Skin epidermis (tissue), 12 donors: ENCODE measurements around the gene FFAR1.

ENCODE experiments used
- H3K27ac ChIP-seq, 21 experiments: fragments of 200-600 bp; sonication (generic) in 11 of 21; one replicate each; pipeline ENCODE4 v1.5.0; 2020; ENCODE audit warnings: mild to moderate bottlenecking in 3 of 21, inconsistent platforms in 2 of 21, moderate library complexity in 2 of 21
- H3K4me3 ChIP-seq, 7 experiments: fragments of 200-600 bp; sonication (generic) in 2 of 7; one replicate each; pipeline ENCODE4 v1.5.0; 2020; ENCODE audit warnings: inconsistent platforms in 2 of 7, mild to moderate bottlenecking in 2 of 7, moderate library complexity in 1 of 7

FFAR1 gene

DNA sequence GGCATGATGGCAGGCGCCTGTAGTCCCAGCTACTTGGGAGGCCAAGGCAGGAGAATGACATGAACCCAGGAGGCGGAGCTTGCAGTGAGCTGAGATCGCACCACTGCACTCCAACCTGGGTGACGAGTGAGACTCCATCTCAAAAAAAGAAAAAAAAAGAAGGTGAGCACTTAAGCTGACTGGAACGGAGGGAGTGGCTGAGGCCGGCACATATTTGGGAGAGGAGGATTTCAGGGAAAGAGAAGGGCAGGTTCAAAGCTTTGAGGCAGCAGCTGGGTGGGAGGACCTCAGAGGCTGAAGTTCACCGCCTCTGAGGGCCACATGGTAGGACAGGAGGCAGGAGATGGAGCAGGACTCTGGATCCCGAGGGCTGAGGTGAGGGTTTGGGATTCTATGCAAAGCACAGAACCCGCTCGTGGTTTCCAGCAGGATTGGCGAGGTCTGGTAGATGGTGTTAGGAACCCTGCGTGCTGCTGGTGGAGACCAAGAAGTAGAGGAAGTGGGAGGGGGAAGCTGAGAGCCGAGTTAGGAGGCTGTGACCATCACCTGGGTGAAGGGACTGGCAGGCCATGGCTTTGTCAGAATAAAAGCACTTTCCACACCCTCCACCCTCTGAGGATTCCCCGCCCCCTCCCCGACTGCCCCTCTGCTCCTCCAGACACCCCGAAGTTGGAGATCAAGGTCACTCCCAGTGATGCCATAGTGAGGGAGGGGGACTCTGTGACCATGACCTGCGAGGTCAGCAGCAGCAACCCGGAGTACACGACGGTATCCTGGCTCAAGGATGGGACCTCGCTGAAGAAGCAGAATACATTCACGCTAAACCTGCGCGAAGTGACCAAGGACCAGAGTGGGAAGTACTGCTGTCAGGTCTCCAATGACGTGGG lies 10.4 kb upstream of the FFAR1 start:
- H3K4me3 ChIP-seq, result no peak overlapping the region
- H3K27ac ChIP-seq, result no peak overlapping the region

DNA sequence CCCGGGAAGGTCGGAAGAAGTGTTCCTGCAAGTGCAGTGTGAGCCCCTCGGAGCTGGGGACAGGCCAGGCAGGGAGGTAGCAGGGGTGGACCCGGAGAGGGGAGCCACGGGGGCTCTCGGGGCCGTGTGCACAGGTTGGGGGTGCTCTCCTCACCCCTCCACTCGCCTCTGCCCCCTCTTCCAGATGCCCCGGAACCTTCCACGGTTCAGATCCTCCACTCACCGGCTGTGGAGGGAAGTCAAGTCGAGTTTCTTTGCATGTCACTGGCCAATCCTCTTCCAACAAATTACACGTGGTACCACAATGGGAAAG lies 9.8 kb upstream of the FFAR1 start:
- H3K4me3 ChIP-seq, result no peak overlapping the region
- no peak overlapping the region for H3K27ac ChIP-seq

GRCh38 chr19:35340431-35340830 lies 7.3 kb upstream of the FFAR1 start:
- no peak overlapping the region for H3K27ac ChIP-seq

DNA sequence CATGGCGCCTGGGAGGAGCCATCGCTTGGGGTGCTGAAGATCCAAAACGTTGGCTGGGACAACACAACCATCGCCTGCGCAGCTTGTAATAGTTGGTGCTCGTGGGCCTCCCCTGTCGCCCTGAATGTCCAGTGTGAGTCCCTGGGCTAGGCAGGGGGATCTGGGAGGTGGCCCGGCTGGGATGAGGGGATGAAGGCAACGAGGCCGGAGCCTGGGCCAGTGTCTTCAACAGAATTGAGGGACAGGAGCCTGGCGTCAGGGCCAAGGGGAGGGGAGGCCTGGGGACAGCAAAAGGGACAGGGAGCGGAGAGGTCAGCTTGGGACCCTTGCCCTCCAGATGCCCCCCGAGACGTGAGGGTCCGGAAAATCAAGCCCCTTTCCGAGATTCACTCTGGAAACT lies 6.7 kb upstream of the FFAR1 start:
- Histone ChIP-seq H3K27ac (no peak overlapping the region), H3K4me3 (no peak overlapping the region)

More at GRCh38 chr19:35340431-35340830, 7.3 kb upstream of the FFAR1 start:
- H3K4me3 ChIP-seq, result no peak overlapping the region

GRCh38 chr19:35341565-35342225 lies 6.0 kb upstream of the FFAR1 start:
- H3K4me3 ChIP-seq, result no peak overlapping the region

DNA sequence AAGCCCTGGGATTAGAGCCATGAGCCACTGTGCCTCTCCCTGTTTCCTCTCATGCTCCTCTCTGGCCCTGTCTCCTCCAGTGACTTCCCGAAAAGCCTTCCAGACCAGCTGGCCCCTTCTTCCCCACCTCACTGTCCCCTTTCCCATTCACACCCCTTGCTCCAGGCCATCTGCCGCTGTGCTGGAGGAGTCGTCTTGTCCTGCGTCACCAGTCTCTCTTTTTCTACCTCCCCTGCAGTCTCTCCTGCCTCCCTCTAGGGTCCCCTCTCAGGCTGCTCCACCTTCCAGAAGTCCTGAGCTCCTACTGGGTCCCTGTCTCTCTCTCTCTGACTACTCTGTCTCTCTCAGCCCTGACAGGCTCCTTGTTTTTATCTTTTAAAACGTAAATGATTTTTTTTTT lies 5.3 kb upstream of the FFAR1 start:
- H3K27ac ChIP-seq, result no peak overlapping the region
- no peak overlapping the region for H3K4me3 ChIP-seq

More at GRCh38 chr19:35341565-35342225, 6.0 kb upstream of the FFAR1 start:
- H3K27ac ChIP-seq, result no peak overlapping the region

DNA sequence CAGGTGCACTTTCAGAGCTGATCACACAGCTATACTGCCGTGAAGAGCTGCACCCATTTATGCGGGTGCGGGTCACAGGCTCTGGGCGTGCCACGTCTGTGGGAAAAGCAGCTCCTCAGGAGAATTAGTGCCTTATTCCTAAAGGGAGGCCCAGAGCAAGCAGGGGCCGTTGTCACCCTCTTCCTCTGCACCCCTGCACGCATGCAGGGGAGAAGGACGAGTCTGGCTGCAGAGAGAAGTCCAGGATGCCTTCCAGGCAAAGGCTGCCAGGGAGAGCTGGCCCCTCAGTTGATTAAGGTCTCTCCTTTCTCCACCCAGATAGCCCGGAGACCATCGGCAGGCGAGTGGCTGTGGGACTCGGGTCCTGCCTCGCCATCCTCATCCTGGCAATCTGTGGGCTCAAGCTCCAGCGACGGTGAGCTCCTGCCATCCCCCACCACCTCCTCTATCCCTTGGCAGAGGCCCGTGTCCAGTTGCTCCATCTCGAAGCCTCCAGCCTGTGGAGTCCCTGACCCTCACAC lies 3.1 kb upstream of the FFAR1 start:
- no peak overlapping the region for H3K4me3 ChIP-seq
- no peak overlapping the region for H3K27ac ChIP-seq

DNA sequence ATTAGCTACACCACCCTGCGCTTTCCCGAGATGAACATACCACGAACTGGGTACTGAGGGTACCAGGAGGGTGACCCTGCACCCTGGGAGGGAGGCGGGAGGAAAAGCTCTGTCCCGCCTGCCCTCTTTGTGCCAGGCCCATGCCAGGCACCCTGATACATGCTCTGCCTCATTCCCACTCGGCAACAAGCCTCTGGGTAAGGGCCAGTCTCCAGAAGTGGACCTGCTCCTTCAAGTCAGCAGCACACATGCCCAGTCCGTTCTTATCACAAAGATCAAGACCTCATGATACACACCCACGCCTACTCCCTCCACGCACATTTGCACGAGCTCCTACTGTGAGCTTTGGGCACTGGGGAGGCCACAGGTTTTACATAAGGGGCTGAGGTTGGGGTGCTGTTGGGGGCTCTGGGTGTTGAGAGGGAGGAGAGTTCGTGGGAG lies 2.0 kb upstream of the FFAR1 start:
- Histone ChIP-seq H3K27ac (peak overlapping the region in 1 of 21 experiments; percentile 17), H3K4me3 (no peak overlapping the region)

DNA sequence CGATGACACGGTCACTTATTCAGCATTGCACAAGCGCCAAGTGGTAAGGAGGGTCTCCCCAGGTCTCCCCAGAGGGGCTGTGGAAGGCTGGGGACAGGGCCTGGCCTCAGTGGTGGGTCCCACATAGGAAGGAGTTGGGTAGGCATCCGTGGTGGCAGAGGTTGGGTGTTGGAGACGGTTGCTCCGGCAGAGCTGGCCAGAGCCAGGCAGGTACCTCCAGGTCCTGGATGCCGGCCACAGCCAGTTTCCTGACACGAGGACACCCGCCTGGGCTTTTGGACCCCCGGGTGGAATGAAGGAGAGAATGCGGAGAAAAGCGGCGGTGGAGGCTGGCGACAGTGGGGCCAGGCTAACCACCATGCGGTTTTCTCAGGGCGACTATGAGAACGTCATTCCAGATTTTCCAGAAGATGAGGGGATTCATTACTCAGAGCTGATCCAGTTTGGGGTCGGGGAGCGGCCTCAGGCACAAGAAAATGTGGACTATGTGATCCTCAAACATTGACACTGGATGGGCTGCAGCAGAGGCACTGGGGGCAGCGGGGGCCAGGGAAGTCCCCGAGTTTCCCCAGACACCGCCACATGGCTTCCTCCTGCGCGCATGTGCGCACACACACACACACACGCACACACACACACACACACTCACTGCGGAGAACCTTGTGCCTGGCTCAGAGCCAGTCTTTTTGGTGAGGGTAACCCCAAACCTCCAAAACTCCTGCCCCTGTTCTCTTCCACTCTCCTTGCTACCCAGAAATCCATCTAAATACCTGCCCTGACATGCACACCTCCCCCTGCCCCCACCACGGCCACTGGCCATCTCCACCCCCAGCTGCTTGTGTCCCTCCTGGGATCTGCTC lies 1.3 kb upstream of the FFAR1 start:
- no peak overlapping the region for H3K4me3 ChIP-seq
- peak overlapping the region in 3 of 21 experiments; percentile 37 to 74 (median 49) for H3K27ac ChIP-seq

DNA sequence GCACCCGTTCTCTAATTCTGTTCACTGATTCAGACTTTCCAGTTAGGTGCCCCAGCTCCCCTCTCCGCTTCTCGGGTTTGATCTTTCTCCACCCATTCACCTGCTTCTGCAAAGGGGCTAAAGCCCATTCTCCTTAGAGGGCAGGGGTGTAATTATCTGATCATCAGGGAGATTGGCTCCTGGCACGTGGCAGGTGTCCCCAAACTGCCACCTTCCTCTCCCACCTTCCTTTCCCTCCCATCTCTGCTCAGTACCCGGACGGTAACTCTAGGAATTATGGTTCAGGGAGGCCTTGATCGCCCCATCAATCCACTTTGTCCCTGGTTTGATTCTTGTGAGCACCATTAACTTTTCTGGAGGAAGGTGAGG lies 212 bp downstream of the FFAR1 start:
- no peak overlapping the region for H3K4me3 ChIP-seq
- peak overlapping the region in 1 of 21 experiments; percentile 74 for H3K27ac ChIP-seq

DNA sequence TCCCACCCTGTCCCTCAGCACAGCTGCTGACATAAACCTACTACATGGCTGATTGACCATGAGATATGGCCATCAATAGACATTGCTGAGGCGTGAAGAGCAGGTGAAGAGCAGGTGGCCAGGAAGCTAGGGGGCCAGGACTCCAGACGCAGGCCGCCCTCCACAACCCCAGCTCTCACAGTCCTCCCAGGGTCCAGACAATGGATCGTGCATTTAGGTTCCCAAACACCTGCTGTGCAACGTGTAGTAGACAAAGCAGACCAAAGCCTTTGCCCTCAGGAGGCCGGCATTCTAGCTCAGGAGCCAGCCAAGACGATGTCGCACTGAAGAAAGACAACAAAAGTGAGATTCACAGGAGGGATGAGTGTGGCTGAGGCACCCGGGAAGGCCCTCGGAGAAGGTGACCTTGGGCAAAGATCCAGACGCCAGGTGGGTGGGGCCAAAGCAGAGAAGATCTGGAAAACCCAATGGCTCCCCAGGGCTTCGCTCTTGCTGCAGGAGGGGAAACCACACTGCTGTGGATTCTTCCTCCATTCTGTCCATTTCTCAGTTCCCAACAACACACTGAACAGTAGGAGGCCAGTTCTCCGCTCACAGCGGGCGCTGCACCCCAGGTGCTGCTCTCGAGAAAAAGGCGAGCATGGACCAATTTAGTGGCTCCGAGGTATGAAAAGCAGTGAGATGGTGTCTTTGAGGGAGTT lies 1.4 kb downstream of the FFAR1 start:
- Histone ChIP-seq H3K4me3 (no peak overlapping the region), H3K27ac (no peak overlapping the region)

DNA sequence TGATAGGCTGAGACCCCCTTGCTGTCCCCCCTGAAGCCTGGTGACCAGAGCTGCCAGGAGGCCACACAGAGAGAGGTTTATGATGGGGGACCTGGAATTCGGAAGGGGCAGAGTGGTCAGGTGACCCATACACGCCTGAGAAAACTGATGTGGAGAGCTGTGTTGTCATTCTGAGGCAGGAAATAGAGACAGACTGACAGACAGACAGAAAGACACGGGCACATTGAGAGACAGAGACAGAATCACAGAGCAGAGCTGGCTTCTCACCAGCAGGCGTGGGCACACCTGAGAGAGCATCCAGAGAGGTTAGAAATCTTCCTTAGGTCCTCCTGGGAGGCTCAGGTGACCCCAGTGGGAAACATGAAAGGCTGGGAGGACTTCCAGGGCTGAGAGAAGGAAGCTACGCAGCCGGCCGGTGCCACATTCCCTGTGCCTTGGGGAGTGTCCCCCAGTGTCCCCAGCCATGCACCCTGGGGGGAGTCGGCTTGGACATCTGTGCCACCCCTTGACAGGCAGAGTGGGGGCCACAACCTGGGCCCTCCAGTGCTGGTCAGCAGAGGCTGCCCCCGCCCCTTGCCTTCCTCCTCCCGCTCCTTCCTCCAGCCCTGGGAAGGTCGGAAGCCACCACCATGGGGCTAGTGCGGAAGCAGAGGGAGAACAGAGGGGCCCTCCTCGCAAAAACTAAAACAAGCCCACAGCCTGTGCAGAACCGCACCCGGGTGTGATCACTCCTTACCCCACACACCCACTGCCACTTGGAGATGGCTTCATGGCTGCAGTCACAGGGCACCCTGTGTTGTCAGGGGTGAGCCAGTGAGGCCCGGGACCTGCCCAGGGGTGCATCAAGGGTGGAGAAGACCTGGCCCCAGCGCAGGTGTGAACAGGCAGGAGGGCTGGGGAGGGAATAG lies 2.2 kb downstream of the FFAR1 start:
- Histone ChIP-seq H3K27ac (no peak overlapping the region), H3K4me3 (no peak overlapping the region)

- Histone ChIP-seq H3K27ac (no peak overlapping the region), H3K4me3 (no peak overlapping the region)
These were observed 2.9 kb downstream of the FFAR1 start for GRCh38 chr19:35350591-35350990.

GRCh38 chr19:35351411-35352176 lies 3.9 kb downstream of the FFAR1 start:
- Histone ChIP-seq H3K27ac (peak overlapping the region in 1 of 21 experiments; percentile 5), H3K4me3 (no peak overlapping the region)

GRCh38 chr19:35352177-35352447 lies 4.4 kb downstream of the FFAR1 start:
- no peak overlapping the region for H3K4me3 ChIP-seq
- H3K27ac ChIP-seq, result peak overlapping the region in 1 of 21 experiments; percentile 5

DNA sequence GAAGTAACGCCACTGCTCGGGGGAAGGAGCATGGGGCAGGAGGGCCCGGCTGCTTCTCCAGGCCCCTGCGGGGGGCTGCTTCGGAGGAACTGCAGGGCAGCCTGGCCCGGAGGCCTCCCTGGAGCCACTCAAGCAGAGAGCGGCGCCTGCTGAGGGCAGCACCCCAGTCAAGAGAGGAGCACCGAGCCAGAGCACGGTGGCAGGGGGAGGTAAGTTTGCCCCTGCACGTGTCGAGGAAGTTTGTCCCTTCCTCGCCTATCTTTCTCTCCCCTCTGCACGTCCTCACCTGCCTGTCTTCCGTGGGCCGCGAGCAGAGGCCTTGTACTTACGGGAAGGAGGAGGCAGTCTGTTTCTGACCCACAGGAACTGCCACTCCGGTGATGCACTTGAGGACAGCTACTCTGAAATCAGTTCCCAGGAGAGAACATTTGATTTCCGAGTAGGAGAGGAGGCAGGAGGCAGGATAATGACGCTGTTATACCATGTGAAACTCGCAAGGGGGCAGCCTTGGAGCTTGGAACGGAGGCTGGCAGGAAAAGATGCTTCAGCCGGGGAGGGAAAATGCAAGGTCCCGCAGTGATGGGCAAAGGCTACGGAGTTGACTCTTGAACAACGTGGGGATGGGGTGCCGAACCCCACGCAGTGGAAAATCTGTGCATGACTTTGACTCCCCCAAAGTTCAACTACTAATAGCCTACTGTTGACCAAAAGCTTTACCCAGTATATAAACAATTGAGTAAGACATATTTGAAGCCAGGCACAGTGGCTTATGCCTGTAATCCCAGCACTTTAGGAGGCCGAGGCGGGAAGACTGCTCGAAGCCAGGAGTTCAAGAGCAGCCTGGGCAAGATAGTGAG lies 5.0 kb downstream of the FFAR1 start:
- H3K27ac ChIP-seq, result peak overlapping the region in 1 of 21 experiments; percentile 5
- no peak overlapping the region for H3K4me3 ChIP-seq

DNA sequence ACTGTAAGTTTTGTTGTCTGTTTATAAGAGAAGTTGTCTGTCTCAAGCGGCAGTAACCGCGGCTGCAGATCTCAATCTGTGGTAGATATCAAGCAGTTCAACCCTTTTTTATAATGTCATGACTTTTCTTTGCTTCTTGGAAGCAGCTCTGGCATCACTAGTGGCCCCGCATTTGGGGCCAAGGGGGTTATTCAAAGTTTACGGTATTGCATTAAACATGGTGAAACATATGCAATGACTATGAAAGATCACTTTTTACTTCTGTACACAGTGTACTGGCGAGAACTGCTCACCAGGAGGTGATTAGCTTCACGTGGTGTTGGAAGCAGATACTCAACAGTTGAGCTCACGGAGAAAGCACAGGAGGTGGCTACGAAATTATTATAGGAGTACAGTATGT lies 5.9 kb downstream of the FFAR1 start:
- no peak overlapping the region for H3K27ac ChIP-seq
- H3K4me3 ChIP-seq, result no peak overlapping the region
